Fibroblast of lung (primary cell): ENCODE data around the gene ECSIT. TPM values are rescaled to one million over a fixed set of nuclear protein-coding genes. Genes with fewer than 3 reads are reported as not detected.
"Not testable (repeated sequence)": the region's sequence is repeated elsewhere in the genome, so short reads cannot be mapped to it uniquely, and the experiment has no call there.

Source experiments
- DNase-seq, 2 donors: peaks; one replicate each; pipeline versions ENCODE4 v3.0.0 to v3.0.0-alpha.2; 2010; ENCODE audit warnings: low read depth in 2 of 2
- H2AFZ ChIP-seq: 2 replicates; pipeline ENCODE4 v1.5.1; 2012; ENCODE audit warnings: low read length, control low read depth, inconsistent platforms
- H3K27ac ChIP-seq: 2 replicates; pipeline ENCODE4 v1.5.1; 2011; ENCODE audit warnings: low read length, control low read depth; ENCODE audit not compliant: insufficient read depth
- H3K27me3 ChIP-seq: 2 replicates; pipeline ENCODE4 v1.5.1; 2011; ENCODE audit warnings: mild to moderate bottlenecking, low read length; ENCODE audit not compliant: control insufficient read depth, insufficient read depth
- H3K36me3 ChIP-seq: 2 replicates; pipeline ENCODE4 v1.5.1; 2011; ENCODE audit warnings: low read length; ENCODE audit not compliant: control insufficient read depth, insufficient read depth
- H3K4me1 ChIP-seq: 2 replicates; pipeline ENCODE4 v1.5.1; 2011; ENCODE audit warnings: low read length; ENCODE audit not compliant: control insufficient read depth, insufficient read depth; ENCODE audit errors: extremely low read depth
- H3K4me2 ChIP-seq: 2 replicates; pipeline ENCODE4 v1.5.1; 2011; ENCODE audit warnings: low read length, control low read depth; ENCODE audit not compliant: insufficient read depth; ENCODE audit errors: extremely low read depth
- H3K4me3 ChIP-seq, 4 experiments: fragments of 200-600 bp in 1 of 4; sonication (generic) in 1 of 4; replicated peaks in 1 of 4; 2 replicates each; pipeline ENCODE4 v1.5.1; 2011 to 2016; ENCODE audit warnings: low read length in 4 of 4, low read depth in 3 of 4, mild to moderate bottlenecking in 3 of 4, control low read depth in 2 of 4, inconsistent platforms in 1 of 4, mixed read lengths in 1 of 4; ENCODE audit not compliant: insufficient read depth in 1 of 4; ENCODE audit errors: control extremely low read depth in 1 of 4
- H3K79me2 ChIP-seq: 2 replicates; pipeline ENCODE4 v1.5.1; 2012; ENCODE audit warnings: mild to moderate bottlenecking, low read length, inconsistent platforms; ENCODE audit not compliant: control insufficient read depth, insufficient read depth
- H3K9ac ChIP-seq: 2 replicates; pipeline ENCODE4 v1.5.1; 2011; ENCODE audit warnings: mild to moderate bottlenecking, low read length, control low read depth; ENCODE audit not compliant: insufficient read depth
- H3K9me3 ChIP-seq: 2 replicates; pipeline ENCODE4 v1.5.1; 2012; ENCODE audit warnings: low read depth, low read length; ENCODE audit not compliant: control insufficient read depth, insufficient read depth
- H4K20me1 ChIP-seq: 2 replicates; pipeline ENCODE4 v1.5.1; 2011; ENCODE audit warnings: low read length; ENCODE audit not compliant: control insufficient read depth, insufficient read depth; ENCODE audit errors: extremely low read depth
- CTCF ChIP-seq, 2 donors: IDR thresholded peaks in 1 of 2; conservative IDR thresholded peaks in 1 of 2; 1 replicate in 1 of 2; 2 replicates in 1 of 2; pipeline ENCODE4 v1.5.1; 2011 to 2012; ENCODE audit warnings: low read length in 2 of 2, control low read depth in 1 of 2, inconsistent platforms in 1 of 2, low read depth in 1 of 2, mild to moderate bottlenecking in 1 of 2
- EZH2 ChIP-seq: IDR thresholded peaks from 2 replicates; pipeline ENCODE4 v1.5.1; 2012; ENCODE audit warnings: low read length, control low read depth, mild to moderate bottlenecking; ENCODE audit errors: missing control alignments
- polyA plus RNA-seq, 2 donors: library from polyadenylated mRNA; depleted of rRNA in 1 of 2; stranded (reverse) in 1 of 2; unstranded in 1 of 2; fragments of >200 nt; gene quantifications; 2 replicates each; pipeline ENCODE4 v1.2.1, GENCODE V29; 2011 to 2012; ENCODE audit warnings: missing spikeins in 1 of 2
- total RNA-seq: library from RNA; depleted of rRNA; stranded (reverse); fragments of >200 nt; gene quantifications from 2 replicates; pipeline ENCODE4 v1.2.1, GENCODE V29; 2014

The ECSIT gene
- total and polyA plus RNA-seq, 2 donors (not counting 1 experiment from before 2014, with no cell fraction given) = 19.3 to 33.5 TPM

- Histone ChIP-seq H3K4me1 (no peaks in the 10 kb centered on the region), H4K20me1 (no peaks in the 10 kb centered on the region), H2AFZ (no peak overlapping the region), H3K9ac (no peak overlapping the region), H3K9me3 (no peaks in the 10 kb centered on the region), H3K27ac (no peak overlapping the region), H3K4me3 (no peak overlapping the region), H3K4me2 (no peak overlapping the region), H3K79me2 (no peaks in the 10 kb centered on the region), H3K36me3 (no peaks in the 10 kb centered on the region), H3K27me3 (peaks cover 29% of the 10 kb centered on the region)
- no peak for DNase-seq
- no peak for TF ChIP-seq CTCF (conservative IDR thresholded peaks at IDR 0.05 in 1 of 2, IDR thresholded peaks at IDR 0.05 in 1 of 2; ENCODE audit: low read depth in 1 of 2, low read length in 2 of 2)
- TF ChIP-seq EZH2 = no peak
Observed at GRCh38 chr19:11478167-11479089, 50.5 kb downstream of the ECSIT start.

DNA sequence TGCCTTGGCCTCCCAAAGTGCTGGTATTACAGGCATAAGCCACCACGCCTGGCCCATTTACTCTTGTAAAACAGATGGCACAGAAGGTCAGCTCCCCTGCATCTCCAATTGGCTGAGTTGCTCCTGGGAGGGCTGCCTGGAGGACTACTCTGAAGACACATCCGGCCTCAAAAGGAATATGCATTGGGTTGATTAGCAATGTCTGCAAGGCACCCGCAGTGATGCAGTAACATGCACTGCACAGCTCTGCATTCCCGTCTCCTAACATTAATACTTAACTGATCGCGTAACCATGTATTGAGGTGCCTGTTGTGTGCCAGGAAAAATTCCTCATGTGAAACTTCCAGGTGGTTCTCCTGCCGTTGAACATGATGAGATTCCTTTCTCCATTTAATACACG is 53.1 kb downstream of the ECSIT start:
- H3K4me2 ChIP-seq = no peak overlapping the region
- H3K27me3 ChIP-seq = peaks cover 15% of the 10 kb centered on the region
- no peaks in the 10 kb centered on the region for H3K79me2 ChIP-seq
- no peak overlapping the region for H3K9ac ChIP-seq
- H3K27ac ChIP-seq = no peak overlapping the region
- no peaks in the 10 kb centered on the region for H3K9me3 ChIP-seq
- H2AFZ ChIP-seq = no peak overlapping the region
- H3K4me1 ChIP-seq = no peaks in the 10 kb centered on the region
- TF ChIP-seq CTCF (conservative IDR thresholded peaks at IDR 0.05 in 1 of 2, IDR thresholded peaks at IDR 0.05 in 1 of 2; ENCODE audit: low read depth in 1 of 2, low read length in 2 of 2) = no peak
- H3K4me3 ChIP-seq = no peak overlapping the region
- DNase-seq = no peak
- H3K36me3 ChIP-seq = no peaks in the 10 kb centered on the region
- H4K20me1 ChIP-seq = no peaks in the 10 kb centered on the region

GRCh38 chr19:11475343-11475742 is 53.6 kb downstream of the ECSIT start:
- H4K20me1 ChIP-seq, DNase-seq: not testable (repeated sequence)

More at GRCh38 chr19:11475343-11475742, 53.6 kb downstream of the ECSIT start:
- not testable (repeated sequence) for H3K36me3 ChIP-seq, H3K4me1 ChIP-seq, H3K9ac ChIP-seq, H3K27ac ChIP-seq, H3K4me3 ChIP-seq, H3K4me2 ChIP-seq, H2AFZ ChIP-seq, H3K79me2 ChIP-seq, H3K9me3 ChIP-seq
- H3K27me3 ChIP-seq = peaks cover 11% of the 10 kb centered on the region
